IMR-90 (cell line): Measurements from ENCODE around the gene RNF128. TPM values are rescaled to one million over a fixed set of nuclear protein-coding genes. Genes with fewer than 3 reads are reported as not detected.

Experiments
- ATAC-seq: fragments of 200-7000 bp; cut with Tn5 transposase; 2 replicates; pipeline ENCODE4 v1.9.1; 2020; ENCODE audit warnings: low read depth, mild to moderate bottlenecking, moderate library complexity
- BruUV-seq: library from RNA; stranded (reverse); fragments of 400-500 nt; replicated peaks from 2 replicates; lab custom pipeline; 2021; lab: Mats Ljungman, UMichigan
- CTCF ChIA-PET: fragments of 300-600 bp; formaldehyde crosslinking; extraction: SDS; loops from one replicate; lab custom pipeline; 2021; ENCODE audit warnings: antibody characterized with exemption; lab: Yijun Ruan, JAX
- POLR2A ChIA-PET: fragments of 300-600 bp; sonication (Branson Sonifier 250); formaldehyde crosslinking; loops from one replicate; lab custom pipeline; 2022; ENCODE audit warnings: antibody characterized with exemption; ENCODE audit not compliant: unreplicated experiment; lab: Charles Lee
- DNase-seq: peaks from one replicate; pipeline ENCODE4 v3.0.0; 2013
- H2AFZ ChIP-seq: replicated peaks from 2 replicates; pipeline ENCODE3; 2013; ENCODE audit warnings: low read length, mild to moderate bottlenecking; ENCODE audit not compliant: poor library complexity
- H2AK5ac ChIP-seq: 2 replicates; pipeline ENCODE4 v1.6.1; 2013; ENCODE audit warnings: low read depth, low read length, inconsistent platforms
- H2AK9ac ChIP-seq: replicated peaks from 2 replicates; pipeline ENCODE3; 2013; ENCODE audit warnings: mild to moderate bottlenecking, low read depth, low read length, moderate library complexity; ENCODE audit not compliant: poor library complexity
- H2BK120ac ChIP-seq: 2 replicates; pipeline ENCODE4 v1.6.1; 2013; ENCODE audit warnings: low read depth, low read length, inconsistent platforms
- H2BK15ac ChIP-seq: 3 replicates; pipeline ENCODE4 v1.6.1; 2013; ENCODE audit warnings: low read depth, low read length, inconsistent platforms
- H2BK20ac ChIP-seq: 2 replicates; pipeline ENCODE4 v1.6.1; 2013; ENCODE audit warnings: low read depth, mild to moderate bottlenecking, inconsistent platforms, low read length, moderate library complexity
- H2BK5ac ChIP-seq: 2 replicates; pipeline ENCODE4 v1.6.1; 2013; ENCODE audit warnings: mild to moderate bottlenecking, low read depth, low read length, inconsistent platforms; ENCODE audit not compliant: poor library complexity, severe bottlenecking
- H3K14ac ChIP-seq: replicated peaks from 2 replicates; pipeline ENCODE4 v1.6.1; 2013; ENCODE audit warnings: low read depth, low read length, inconsistent platforms
- H3K18ac ChIP-seq: 2 replicates; pipeline ENCODE4 v1.6.1; 2013; ENCODE audit warnings: low read depth, low read length, control low read depth
- H3K23ac ChIP-seq: 2 replicates; pipeline ENCODE4 v1.6.1; 2013; ENCODE audit warnings: low read depth, low read length, inconsistent platforms
- H3K27ac ChIP-seq: 2 replicates; pipeline ENCODE4 v1.5.1; 2013; ENCODE audit warnings: mild to moderate bottlenecking, control low read depth, low read length; ENCODE audit not compliant: insufficient read depth
- H3K27me3 ChIP-seq: 2 replicates; pipeline ENCODE4 v1.6.1; 2013; ENCODE audit warnings: low read length; ENCODE audit not compliant: control insufficient read depth, insufficient read depth
- H3K36me3 ChIP-seq: 2 replicates; pipeline ENCODE4 v1.6.1; 2013; ENCODE audit warnings: low read length, mixed read lengths; ENCODE audit not compliant: control insufficient read depth, insufficient read depth
- H3K4ac ChIP-seq: 2 replicates; pipeline ENCODE4 v1.6.1; 2013; ENCODE audit warnings: low read depth, low read length, inconsistent platforms
- H3K4me1 ChIP-seq: 2 replicates; pipeline ENCODE4 v1.6.1; 2013; ENCODE audit warnings: low read length, mixed read lengths; ENCODE audit not compliant: control insufficient read depth, insufficient read depth
- H3K4me2 ChIP-seq: 2 replicates; pipeline ENCODE4 v1.6.1; 2013; ENCODE audit warnings: low read depth, mild to moderate bottlenecking, control low read depth, low read length, moderate library complexity
- H3K4me3 ChIP-seq: 2 replicates; pipeline ENCODE4 v1.5.1; 2013; ENCODE audit warnings: low read depth, mild to moderate bottlenecking, control low read depth, low read length, moderate library complexity; ENCODE audit not compliant: insufficient read depth
- H3K56ac ChIP-seq: 2 replicates; pipeline ENCODE4 v1.6.1; 2013; ENCODE audit warnings: low read length, inconsistent platforms; ENCODE audit not compliant: insufficient read depth; ENCODE audit errors: extremely low read depth
- H3K79me1 ChIP-seq, 2 experiments: 2 replicates each; pipeline ENCODE4 v1.6.1; 2013; ENCODE audit warnings: low read length in 2 of 2, inconsistent platforms in 1 of 2, low read depth in 1 of 2
- H3K9ac ChIP-seq: 2 replicates; pipeline ENCODE4 v1.6.1; 2013; ENCODE audit warnings: low read depth, low read length, control low read depth
- H3K9me1 ChIP-seq: 2 replicates; pipeline ENCODE4 v1.6.1; 2013; ENCODE audit warnings: low read length, inconsistent platforms; ENCODE audit not compliant: insufficient read depth
- H3K9me3 ChIP-seq: 2 replicates; pipeline ENCODE4 v1.6.1; 2013; ENCODE audit warnings: low read length; ENCODE audit not compliant: control insufficient read depth, insufficient read depth
- H4K20me1 ChIP-seq: 2 replicates; pipeline ENCODE4 v1.6.1; 2013; ENCODE audit warnings: low read length, inconsistent platforms; ENCODE audit not compliant: insufficient read depth
- H4K5ac ChIP-seq: 2 replicates; pipeline ENCODE4 v1.6.1; 2013; ENCODE audit warnings: mild to moderate bottlenecking, low read depth, low read length, control low read depth
- H4K8ac ChIP-seq, 2 experiments: 2 replicates each; pipeline ENCODE4 v1.6.1; 2013; ENCODE audit warnings: low read depth in 2 of 2, low read length in 2 of 2, control low read depth in 1 of 2, inconsistent platforms in 1 of 2
- H4K91ac ChIP-seq: 2 replicates; pipeline ENCODE4 v1.6.1; 2013; ENCODE audit warnings: low read depth, low read length, inconsistent platforms; ENCODE audit not compliant: insufficient read depth
- CHD1 ChIP-seq: IDR thresholded peaks from 2 replicates; pipeline ENCODE4 v1.6.1; 2012; ENCODE audit warnings: low read depth, low read length, improper control_type of control experiment
- ELK1 ChIP-seq: fragments of 150-350 bp; IDR thresholded peaks from 2 replicates; pipeline ENCODE4 v1.6.1; 2016; ENCODE audit warnings: low read depth, mild to moderate bottlenecking, low read length, moderate library complexity, borderline replicate concordance
- FOS ChIP-seq: fragments of 150-350 bp; IDR thresholded peaks from 2 replicates; pipeline ENCODE4 v1.6.1; 2016; ENCODE audit warnings: low read depth, low read length
- MAFK ChIP-seq: IDR thresholded peaks from 2 replicates; pipeline ENCODE4 v1.6.1; 2012; ENCODE audit warnings: low read depth, low read length, improper control_type of control experiment
- NFE2L2 ChIP-seq: fragments of 150-350 bp; IDR thresholded peaks from 2 replicates; pipeline ENCODE4 v1.6.1; 2016; ENCODE audit warnings: low read depth, mild to moderate bottlenecking, low read length
- RFX5 ChIP-seq: IDR thresholded peaks from 2 replicates; pipeline ENCODE4 v1.8.0; 2012; ENCODE audit warnings: low read depth, mild to moderate bottlenecking, low read length, moderate library complexity
- SMC3 ChIP-seq: fragments of 150-350 bp; IDR thresholded peaks from 2 replicates; pipeline ENCODE4 v1.6.1; 2016; ENCODE audit warnings: low read depth, mild to moderate bottlenecking, antibody characterized with exemption, low read length, moderate library complexity
- WGBS, 2 experiments: methylation state at CpG; one replicate each; pipeline versions ENCODE4 v1.1.5 to v1.1.7; 2013; ENCODE audit warnings: missing lambda C conversion rate in 2 of 2; ENCODE audit not compliant: insufficient read length in 1 of 2; ENCODE audit errors: extremely low coverage in 2 of 2; 5-methylcytosine and 5-hydroxymethylcytosine counted together
- dilution Hi-C: fragments of 300-500 bp; cut with HindIII; formaldehyde crosslinking; loops from one replicate; pipeline ENCODE4 v1.14.3; 2018; ENCODE audit warnings: low sequenced_read_pairs; ENCODE audit not compliant: unreplicated experiment
- in situ Hi-C: fragments of 300-500 bp; cut with MboI; formaldehyde crosslinking; loops from 3 replicates; pipeline ENCODE4 v1.14.3; 2019; ENCODE audit warnings: low sequenced_read_pairs, inconsistent platforms, mixed read lengths
- intact Hi-C: fragments of 100-400 bp; cut with micrococcal nuclease; formaldehyde crosslinking; loops from 2 replicates; pipeline ENCODE4 v1.10.0; 2022
- polyA plus RNA-seq, 3 experiments: library from polyadenylated mRNA; depleted of rRNA; stranded (reverse); fragments of >200 nt; gene quantifications; 2 replicates each; pipeline ENCODE4 v1.2.3, GENCODE V29; 2012; ENCODE audit warnings: low replicate concordance in 1 of 3
- total RNA-seq: library from RNA; depleted of rRNA; stranded (reverse); fragments of >200 nt; gene quantifications from 2 replicates; pipeline ENCODE4 v1.2.3, GENCODE V29; 2012
- TF ChIP-seq, protein P1 (sequence below): conservative IDR thresholded peaks from 2 replicates; pipeline ENCODE4 v1.5.1; 2012; ENCODE audit warnings: mild to moderate bottlenecking, low read depth, low read length, improper control_type of control experiment

RNF128 gene
- total and polyA plus RNA-seq, 2 of the 4 experiments (the other 2 are of a cell fraction): 3.0 to 4.8 TPM

DNA sequence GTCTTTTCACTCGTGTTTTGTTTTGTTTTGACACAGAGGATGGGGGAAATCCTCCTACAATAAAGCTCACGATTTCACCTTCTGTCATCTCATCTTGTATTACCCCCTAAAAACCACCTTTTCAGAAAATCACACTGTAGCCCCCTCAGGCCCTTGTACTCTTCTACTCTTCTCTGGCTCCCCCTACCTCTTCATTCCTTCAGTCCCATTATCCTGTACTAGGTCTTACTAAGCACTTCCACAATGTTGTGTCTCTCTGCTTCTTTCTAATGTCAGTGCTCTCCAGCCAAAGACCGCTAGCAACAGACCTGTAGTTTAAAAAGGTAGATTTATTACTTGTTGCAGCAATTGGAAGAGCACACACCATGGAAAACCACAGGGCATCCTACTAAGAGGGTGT, 30.0 kb upstream of the RNF128 start:
- Histone ChIP-seq H2BK5ac (no peak overlapping the region), H4K5ac (no peak overlapping the region), H3K9me3 (no peaks in the 10 kb centered on the region), H4K20me1 (no peaks in the 10 kb centered on the region), H3K14ac (no peak overlapping the region), H3K4me1 (no peaks in the 10 kb centered on the region), H2AK5ac (no peak overlapping the region), H3K4me2 (no peak overlapping the region), H3K56ac (no peak overlapping the region), H3K27me3 (peaks cover 1% of the 10 kb centered on the region), H3K23ac (no peak overlapping the region), H3K18ac (no peak overlapping the region), H3K27ac (no peak overlapping the region), H3K4me3 (no peak overlapping the region), H3K9me1 (0 out of 2 replicates have a peak, but pooled peaks cover 4% of the 10 kb centered on the region), H2BK20ac (no peak overlapping the region), H2BK15ac (no peak overlapping the region), H2BK120ac (no peak overlapping the region), H4K8ac (no peak overlapping the region), H3K79me1 (no peaks in the 10 kb centered on the region), H3K36me3 (no peaks in the 10 kb centered on the region), H2AK9ac (no peak overlapping the region), H4K91ac (no peak overlapping the region), H3K9ac (no peak overlapping the region), H2AFZ (no peak overlapping the region), H3K4ac (no peak overlapping the region)
- ChIA-PET CTCF (no interaction called here), POLR2A (no interaction called here)
- no TSS peak for BruUV-seq
- WGBS, 2 experiments: no CpG with 5 or more reads among the region's 3 CpGs
- intact Hi-C loops: no loop called here
- dilution Hi-C loops: no loop called here
- ATAC-seq (no peak), DNase-seq (no peak)
- TF ChIP-seq, protein P1, sequence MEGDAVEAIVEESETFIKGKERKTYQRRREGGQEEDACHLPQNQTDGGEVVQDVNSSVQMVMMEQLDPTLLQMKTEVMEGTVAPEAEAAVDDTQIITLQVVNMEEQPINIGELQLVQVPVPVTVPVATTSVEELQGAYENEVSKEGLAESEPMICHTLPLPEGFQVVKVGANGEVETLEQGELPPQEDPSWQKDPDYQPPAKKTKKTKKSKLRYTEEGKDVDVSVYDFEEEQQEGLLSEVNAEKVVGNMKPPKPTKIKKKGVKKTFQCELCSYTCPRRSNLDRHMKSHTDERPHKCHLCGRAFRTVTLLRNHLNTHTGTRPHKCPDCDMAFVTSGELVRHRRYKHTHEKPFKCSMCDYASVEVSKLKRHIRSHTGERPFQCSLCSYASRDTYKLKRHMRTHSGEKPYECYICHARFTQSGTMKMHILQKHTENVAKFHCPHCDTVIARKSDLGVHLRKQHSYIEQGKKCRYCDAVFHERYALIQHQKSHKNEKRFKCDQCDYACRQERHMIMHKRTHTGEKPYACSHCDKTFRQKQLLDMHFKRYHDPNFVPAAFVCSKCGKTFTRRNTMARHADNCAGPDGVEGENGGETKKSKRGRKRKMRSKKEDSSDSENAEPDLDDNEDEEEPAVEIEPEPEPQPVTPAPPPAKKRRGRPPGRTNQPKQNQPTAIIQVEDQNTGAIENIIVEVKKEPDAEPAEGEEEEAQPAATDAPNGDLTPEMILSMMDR: no peak
- TF ChIP-seq MAFK (no peak), RFX5 (no peak), FOS (no peak), ELK1 (no peak), SMC3 (no peak), NFE2L2 (no peak), CHD1 (no peak)
- in situ Hi-C loops: no loop called here
